ENCODE data around the gene TFF1.

- no peak; the same call in 1 of the 2 replicates for TF ChIP-seq CTCF (IDR thresholded peaks at IDR 0.05; ENCODE audit: low read depth, low read length)
- TF ChIP-seq EZH2phosphoT487 (IDR thresholded peaks at IDR 0.05; ENCODE audit: low read depth), result no peak
Observed at GRCh38 chr21:42360317-42360716, 6.0 kb downstream of the TFF1 start.

Data from OCI-LY3 (cell line).